NCI-H187 (cell line): ENCODE data around the gene OBSCN.

Experiments used
- DNase-seq, 2 experiments: peaks; one replicate each; lab custom pipeline; 2025; lab: John Stamatoyannopoulos, UW

OBSCN gene

GRCh38 chr1:228325267-228325666 is 117.4 kb downstream of the OBSCN start:
- no peak for DNase-seq

GRCh38 chr1:228329887-228330286 is 122.0 kb downstream of the OBSCN start:
- DNase-seq: no peak

DNA sequence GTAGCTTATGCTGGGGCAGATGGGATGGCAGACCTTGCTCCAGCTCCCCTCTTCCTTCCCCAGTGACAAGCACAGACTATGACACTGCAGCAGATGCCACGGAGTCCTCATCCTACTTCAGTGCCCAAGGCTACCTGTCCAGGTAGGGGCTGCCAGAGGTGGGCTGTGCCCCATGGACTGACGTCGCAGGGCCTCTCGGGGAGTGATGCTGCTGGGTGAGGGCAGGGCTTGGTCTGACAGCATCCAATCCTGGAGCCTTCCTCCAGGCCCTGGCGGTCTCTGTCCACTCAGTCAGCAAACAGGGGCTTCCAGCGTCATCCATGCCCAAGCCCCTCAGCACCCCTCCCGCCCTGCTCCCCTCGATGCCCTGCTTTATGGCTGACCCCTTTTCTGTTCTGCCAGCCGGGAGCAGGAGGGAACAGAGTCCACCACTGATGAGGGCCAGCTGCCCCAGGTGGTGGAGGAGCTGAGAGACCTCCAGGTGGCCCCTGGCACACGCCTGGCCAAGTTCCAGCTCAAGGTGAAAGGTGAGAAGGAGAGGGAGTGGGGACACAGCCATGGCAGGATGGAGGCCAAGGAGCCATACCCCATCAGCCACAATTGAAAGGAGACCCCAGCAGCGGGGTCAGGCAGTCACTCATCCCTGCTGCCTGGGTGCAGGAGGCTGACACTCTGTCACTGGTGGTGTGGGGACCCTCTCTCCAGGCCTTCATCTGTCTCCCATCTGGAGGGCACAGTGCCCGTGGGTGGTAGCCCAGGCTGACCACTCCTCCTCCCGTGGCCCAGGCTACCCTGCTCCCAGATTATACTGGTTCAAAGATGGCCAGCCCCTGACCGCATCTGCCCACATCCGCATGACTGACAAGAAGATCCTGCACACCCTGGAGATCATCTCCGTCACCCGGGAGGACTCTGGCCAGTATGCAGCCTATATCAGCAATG is 125.2 kb downstream of the OBSCN start:
- DNase-seq: no peak

- no peak for DNase-seq
These were observed 125.9 kb downstream of the OBSCN start for GRCh38 chr1:228333739-228334115.

GRCh38 chr1:228334226-228334935 is 126.5 kb downstream of the OBSCN start:
- DNase-seq: no peak

DNA sequence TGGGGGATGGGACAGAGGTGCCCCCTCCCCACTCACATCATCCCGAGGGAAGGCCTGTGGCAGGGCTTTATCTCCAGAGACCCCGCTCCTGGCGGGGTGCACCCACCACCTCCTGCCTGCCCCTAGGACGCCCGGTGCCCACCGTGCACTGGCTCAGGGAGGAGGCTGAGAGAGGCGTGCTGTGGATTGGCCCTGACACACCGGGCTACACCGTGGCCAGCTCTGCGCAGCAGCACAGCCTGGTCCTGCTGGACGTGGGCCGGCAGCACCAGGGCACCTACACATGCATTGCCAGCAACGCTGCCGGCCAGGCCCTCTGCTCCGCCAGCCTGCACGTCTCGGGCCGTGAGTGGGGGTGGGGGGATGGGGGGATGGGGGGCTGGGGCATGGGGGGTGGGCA is 127.1 kb downstream of the OBSCN start:
- no peak for DNase-seq

DNA sequence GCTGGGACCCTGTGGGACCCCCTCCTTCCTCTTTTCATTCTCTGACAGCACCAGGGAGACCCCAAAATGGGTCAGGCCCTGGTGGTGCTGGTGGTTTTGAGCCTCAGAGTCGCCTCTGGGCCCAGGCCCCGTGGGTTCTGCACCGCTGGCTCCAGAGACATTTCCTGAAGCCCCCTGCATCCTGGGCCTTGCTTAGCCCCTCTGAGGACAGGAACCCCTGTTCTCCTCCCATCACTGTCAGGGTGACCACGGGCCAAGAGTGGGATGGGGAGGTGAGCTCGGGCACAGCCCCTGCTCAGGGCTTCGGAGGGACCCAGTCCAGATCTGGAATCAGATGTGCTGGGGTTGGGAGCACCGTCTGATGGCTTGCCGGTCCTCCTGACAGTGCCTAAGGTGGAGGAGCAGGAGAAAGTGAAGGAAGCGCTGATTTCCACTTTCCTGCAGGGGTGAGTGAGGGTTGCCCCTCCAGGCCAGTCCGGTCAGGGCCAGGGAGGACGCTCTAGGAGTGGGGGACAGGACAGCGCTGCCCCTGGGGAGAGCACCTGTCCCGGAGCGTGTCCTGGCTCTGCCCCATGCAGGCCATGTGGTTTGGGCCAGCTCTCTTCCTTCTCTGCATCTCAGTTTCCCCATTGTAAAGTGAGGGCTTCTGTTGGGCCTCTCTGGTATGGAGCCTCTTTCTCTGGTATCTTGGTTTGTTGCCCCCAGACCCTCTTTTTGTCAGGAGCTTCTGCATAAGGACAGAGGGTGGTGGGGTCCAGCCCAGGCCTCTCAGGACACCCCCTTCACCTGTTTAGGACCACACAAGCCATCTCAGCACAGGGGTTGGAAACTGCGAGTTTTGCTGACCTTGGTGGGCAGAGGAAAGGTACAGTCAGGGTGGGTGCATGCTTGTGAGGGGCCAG is 127.8 kb downstream of the OBSCN start:
- no peak for DNase-seq

GRCh38 chr1:228336308-228337030 is 128.6 kb downstream of the OBSCN start:
- DNase-seq: no peak

DNA sequence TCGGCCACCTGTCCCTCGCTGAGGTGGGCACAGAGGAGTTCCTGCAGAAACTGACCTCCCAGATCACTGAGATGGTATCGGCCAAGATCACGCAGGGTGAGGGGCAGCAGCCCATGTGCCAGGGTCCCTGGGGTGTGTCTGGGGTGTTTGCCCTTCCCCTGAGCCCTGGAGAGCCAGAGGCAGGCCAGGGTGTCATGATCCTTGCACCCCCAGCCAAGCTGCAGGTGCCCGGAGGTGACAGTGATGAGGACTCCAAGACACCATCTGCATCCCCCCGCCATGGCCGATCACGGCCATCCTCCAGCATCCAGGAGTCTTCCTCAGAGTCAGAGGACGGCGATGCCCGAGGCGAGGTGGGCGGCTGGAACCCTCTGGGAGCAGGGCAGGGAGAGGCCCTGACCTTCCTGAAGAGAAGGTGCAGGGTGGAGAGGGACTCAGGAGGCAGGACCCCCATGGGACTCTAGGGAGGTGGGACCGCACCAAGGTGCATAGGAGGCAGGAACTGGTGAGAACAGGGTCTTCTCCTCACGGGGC is 129.3 kb downstream of the OBSCN start:
- no peak for DNase-seq

GRCh38 chr1:228337711-228338520 is 130.1 kb downstream of the OBSCN start:
- no peak for DNase-seq

- no peak for DNase-seq
These were observed 130.7 kb downstream of the OBSCN start for GRCh38 chr1:228338521-228339051.

DNA sequence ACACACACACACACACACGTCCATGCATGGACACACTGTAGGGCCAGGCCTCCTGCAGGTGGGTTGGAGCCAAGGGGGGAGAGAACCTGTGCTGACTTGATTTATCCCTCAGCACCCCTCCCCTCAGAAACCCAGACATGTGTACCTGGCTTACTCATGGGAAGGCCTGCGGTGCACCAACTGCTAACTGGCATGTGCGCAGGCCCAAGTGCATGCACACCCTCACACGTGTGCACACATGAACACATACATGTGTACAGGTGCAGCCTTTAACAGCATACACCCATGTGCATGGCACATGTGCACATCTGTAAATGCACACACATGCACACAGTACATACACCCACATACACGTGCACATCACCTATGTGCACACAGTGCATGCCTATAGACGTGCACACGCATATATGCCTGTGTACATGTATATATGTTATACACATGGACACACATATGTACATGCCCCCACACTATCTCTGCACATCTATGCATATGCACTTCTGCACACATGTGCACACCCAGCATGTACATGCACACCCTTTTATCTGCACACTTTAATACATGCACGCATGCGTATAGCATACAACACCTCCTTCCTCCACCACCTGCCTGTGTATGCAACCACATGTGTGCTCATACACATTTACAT is 131.3 kb downstream of the OBSCN start:
- DNase-seq: no peak

DNA sequence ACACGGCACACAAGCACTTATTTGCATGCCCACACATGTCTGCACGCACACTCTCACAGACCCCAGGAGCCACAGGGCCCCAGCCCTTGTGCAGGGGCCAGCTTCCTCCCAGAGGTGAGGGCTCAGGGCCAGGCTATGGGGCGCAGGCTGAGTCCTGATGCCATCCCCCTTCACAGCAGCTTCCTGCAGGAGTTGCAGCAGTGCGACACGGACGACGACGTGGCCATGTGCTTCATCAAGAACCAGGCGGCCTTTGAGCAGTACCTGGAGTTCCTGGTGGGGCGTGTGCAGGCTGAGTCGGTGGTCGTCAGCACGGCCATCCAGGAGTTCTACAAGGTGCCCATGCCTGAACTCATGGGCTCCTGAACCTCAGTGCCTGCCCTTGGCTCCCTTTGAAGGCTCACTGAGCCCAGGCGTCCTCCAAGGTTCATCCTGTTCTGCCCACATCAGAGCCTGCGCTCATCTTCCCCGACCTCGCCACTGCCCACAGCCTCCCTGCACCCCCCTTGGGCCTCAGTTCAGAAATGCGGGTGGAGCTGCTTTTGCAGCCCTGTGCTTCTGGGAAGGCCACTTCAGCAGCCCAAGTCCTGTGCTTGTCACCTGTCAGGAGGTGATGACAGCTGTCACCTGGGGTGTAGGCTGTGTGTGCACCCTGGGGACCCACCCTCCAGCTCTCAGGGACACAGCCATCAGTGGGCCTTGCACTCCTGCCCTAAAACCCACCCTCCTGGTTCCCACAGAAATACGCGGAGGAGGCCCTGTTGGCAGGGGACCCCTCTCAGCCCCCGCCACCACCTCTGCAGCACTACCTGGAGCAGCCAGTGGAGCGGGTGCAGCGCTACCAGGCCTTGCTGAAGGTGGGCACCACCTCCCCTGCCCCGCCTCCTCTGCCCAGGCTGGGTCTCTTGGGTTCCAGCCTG is 132.2 kb downstream of the OBSCN start:
- no peak for DNase-seq

- DNase-seq: no peak
These were observed 133.0 kb downstream of the OBSCN start for GRCh38 chr1:228340686-228341449.

DNA sequence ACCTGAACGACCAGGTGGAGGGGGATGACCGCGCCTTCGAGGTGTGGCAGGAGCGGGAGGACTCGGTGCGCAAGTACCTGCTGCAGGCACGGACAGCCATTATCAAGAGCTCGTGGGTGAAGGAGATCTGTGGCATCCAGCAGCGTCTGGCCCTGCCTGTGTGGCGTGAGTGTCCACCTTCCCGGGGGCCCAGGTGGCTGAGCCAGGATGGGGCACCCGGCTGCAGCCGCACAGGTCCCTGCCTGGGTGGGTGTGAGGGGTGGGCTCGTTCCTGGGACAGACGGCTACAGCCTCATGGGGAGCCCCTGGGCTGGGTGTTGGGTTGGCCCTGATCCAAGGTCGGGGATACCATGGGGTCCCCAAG is 133.6 kb downstream of the OBSCN start:
- DNase-seq: no peak

DNA sequence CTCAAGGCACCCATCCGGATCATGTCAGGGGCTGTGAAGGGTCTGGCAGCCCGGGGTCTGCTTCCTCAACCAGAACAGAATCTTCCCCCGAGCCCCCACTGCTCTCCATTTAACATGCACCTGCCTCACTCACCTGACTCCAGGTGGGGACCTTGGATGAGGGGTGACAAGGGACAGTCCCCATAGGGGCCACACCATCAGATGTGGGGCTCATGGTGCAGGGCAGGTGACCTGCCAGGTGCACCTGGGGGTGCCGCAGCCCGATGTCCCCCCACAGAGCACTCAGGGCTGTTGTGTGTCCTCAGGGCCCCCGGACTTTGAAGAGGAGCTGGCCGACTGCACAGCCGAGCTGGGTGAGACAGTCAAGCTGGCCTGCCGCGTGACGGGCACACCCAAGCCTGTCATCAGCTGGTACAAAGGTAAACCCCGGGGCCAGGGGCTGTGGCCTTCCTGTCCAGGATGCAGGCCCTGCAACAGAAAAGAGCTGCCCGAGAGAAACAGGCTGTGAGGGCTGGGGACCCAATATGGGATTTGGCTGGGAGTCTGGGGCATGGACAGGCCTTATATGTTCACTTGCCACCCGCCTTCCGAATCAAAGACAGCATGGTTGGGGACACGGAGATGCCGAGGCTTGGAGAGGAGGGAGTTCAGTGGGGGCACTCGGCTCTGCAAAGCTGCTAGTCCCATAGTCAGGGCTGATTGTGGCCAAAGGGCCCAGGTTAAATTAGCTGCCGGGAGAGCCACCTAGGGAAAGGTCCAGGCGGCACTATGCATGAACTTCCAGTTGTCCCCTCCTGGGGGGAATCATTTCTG is 134.2 kb downstream of the OBSCN start:
- DNase-seq: no peak

GRCh38 chr1:228342627-228343190 is 134.9 kb downstream of the OBSCN start:
- no peak for DNase-seq
